Esophagus squamous epithelium (tissue), 4 donors: Measurements from ENCODE around the gene ZCCHC18.
"Not testable (repeated sequence)": the region's sequence is repeated elsewhere in the genome, so short reads cannot be mapped to it uniquely, and the experiment has no call there.

Experiments
- POLR2A ChIP-seq, 4 donors: fragments of 450-650 bp; IDR thresholded peaks; one replicate each; pipeline ENCODE4 v1.6.1; 2017; ENCODE audit warnings: antibody characterized with exemption in 4 of 4, mild to moderate bottlenecking in 4 of 4, moderate library complexity in 3 of 4
- TF ChIP-seq, protein P1 (sequence below), 6 experiments: fragments of 450-650 bp in 4 of 6; fragments of 200-600 bp in 2 of 6; sonication (generic) in 2 of 6; IDR thresholded peaks; one replicate each; pipeline ENCODE4 v1.5.1; 2016 to 2019; ENCODE audit warnings: antibody characterized with exemption in 6 of 6, mild to moderate bottlenecking in 4 of 6, moderate library complexity in 4 of 6

DNA sequence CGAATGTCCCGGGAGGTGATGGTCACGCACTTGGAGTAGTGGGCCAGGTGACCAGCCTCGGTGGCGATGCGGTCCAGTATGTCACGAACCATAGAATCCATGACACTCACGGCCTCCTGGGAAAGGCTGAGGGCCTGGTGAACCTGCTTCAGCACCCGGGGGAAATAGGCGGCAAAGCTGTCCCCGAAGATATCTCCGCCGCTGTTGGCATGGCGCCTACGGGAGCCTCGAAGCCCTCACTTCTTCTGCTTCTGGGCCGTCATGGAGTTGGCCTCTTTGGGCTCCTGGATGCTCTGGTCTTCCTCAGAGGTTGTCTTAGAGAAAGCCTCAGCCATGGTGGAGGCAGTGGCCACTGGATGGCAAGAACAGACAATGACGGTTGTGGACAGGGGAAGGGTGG lies 49.7 kb upstream of the ZCCHC18 start:
- TF ChIP-seq, protein P1, sequence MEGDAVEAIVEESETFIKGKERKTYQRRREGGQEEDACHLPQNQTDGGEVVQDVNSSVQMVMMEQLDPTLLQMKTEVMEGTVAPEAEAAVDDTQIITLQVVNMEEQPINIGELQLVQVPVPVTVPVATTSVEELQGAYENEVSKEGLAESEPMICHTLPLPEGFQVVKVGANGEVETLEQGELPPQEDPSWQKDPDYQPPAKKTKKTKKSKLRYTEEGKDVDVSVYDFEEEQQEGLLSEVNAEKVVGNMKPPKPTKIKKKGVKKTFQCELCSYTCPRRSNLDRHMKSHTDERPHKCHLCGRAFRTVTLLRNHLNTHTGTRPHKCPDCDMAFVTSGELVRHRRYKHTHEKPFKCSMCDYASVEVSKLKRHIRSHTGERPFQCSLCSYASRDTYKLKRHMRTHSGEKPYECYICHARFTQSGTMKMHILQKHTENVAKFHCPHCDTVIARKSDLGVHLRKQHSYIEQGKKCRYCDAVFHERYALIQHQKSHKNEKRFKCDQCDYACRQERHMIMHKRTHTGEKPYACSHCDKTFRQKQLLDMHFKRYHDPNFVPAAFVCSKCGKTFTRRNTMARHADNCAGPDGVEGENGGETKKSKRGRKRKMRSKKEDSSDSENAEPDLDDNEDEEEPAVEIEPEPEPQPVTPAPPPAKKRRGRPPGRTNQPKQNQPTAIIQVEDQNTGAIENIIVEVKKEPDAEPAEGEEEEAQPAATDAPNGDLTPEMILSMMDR (IDR thresholded peaks at IDR 0.05), result not testable (repeated sequence)
- TF ChIP-seq POLR2A (IDR thresholded peaks at IDR 0.05), result not testable (repeated sequence)
